Esophagus (tissue), 2 donors: ENCODE results near the gene CT45A5. TPM values are rescaled to one million over a fixed set of nuclear protein-coding genes. Genes with fewer than 3 reads are reported as not detected.

Source experiments
- polyA plus RNA-seq, 2 donors: library from polyadenylated mRNA; stranded (reverse); fragments of 200-250 nt; gene quantifications; one replicate each; pipeline ENCODE4 v1.2.3, GENCODE V29; 2013
- donor health status: healthy with polysubstance abuse.
- donor health status: Bipolar disorder and iron deficiency.

Gene CT45A5
- polyA plus RNA-seq, 2 donors: not detected

Other genes starting within 250 kb of the CT45A5 start
- not detected for gene CT45A1, start 71.9 kb downstream of the CT45A5 start, polyA plus RNA-seq
- not detected for gene CT45A3, start 17.3 kb downstream of the CT45A5 start, polyA plus RNA-seq
- gene CT45A6, start 17.3 kb upstream of the CT45A5 start, polyA plus RNA-seq: not detected
- gene CT45A2, start 34.5 kb upstream of the CT45A5 start, polyA plus RNA-seq: not detected
- gene CT45A7, start 51.8 kb upstream of the CT45A5 start, polyA plus RNA-seq: not detected
- not detected for gene CT45A8, start 69.0 kb upstream of the CT45A5 start, polyA plus RNA-seq
- not detected for gene CT45A9, start 86.3 kb upstream of the CT45A5 start, polyA plus RNA-seq
- not detected for gene CT45A10, start 107.9 kb upstream of the CT45A5 start, polyA plus RNA-seq
- gene SAGE1, start 108.2 kb upstream of the CT45A5 start, polyA plus RNA-seq: not detected
- gene MMGT1, start 188.5 kb upstream of the CT45A5 start, polyA plus RNA-seq: 1 to 10 TPM; 1.5 to 7.5 TPM
- gene SLC9A6, start 199.9 kb upstream of the CT45A5 start, polyA plus RNA-seq: 1 to 10 TPM; 6.6 to 7.2 TPM